GM23338 (cell line): Measurements from ENCODE around the gene VDAC1. TPM values are rescaled to one million over a fixed set of nuclear protein-coding genes. Genes with fewer than 3 reads are reported as not detected.

ENCODE experiments used
- ATAC-seq: fragments of 200-7000 bp; cut with Tn5 transposase; 3 replicates; pipeline ENCODE4 v1.9.1; 2020
- DNase-seq: peaks from one replicate; pipeline ENCODE4 v3.0.0-alpha.2; 2015; ENCODE audit warnings: low spot score
- H2AFZ ChIP-seq: fragments of 200-600 bp; sonication (generic); 2 replicates; pipeline ENCODE4 v1.8.0; 2016; ENCODE audit warnings: antibody characterized with exemption, mild to moderate bottlenecking, moderate library complexity
- H3F3A ChIP-seq: fragments of 200-600 bp; sonication (generic); replicated peaks from 2 replicates; pipeline ENCODE4 v1.8.0; 2017; ENCODE audit warnings: antibody characterized with exemption, mixed run types, low read depth
- H3K27ac ChIP-seq: fragments of 200-600 bp; sonication (generic); 2 replicates; pipeline ENCODE4 v1.6.1; 2016; ENCODE audit warnings: low read depth
- H3K27me3 ChIP-seq: fragments of 200-600 bp; sonication (generic); 2 replicates; pipeline ENCODE4 v1.8.0; 2016; ENCODE audit warnings: mild to moderate bottlenecking, mixed run types, moderate library complexity; ENCODE audit not compliant: insufficient read depth
- H3K36me3 ChIP-seq: fragments of 200-600 bp; sonication (generic); 2 replicates; pipeline ENCODE4 v1.8.0; 2016; ENCODE audit warnings: mild to moderate bottlenecking; ENCODE audit not compliant: insufficient read depth
- H3K4me1 ChIP-seq: fragments of 200-600 bp; sonication (generic); 2 replicates; pipeline ENCODE4 v1.8.0; 2016; ENCODE audit warnings: mild to moderate bottlenecking, moderate library complexity; ENCODE audit not compliant: insufficient read depth
- H3K4me2 ChIP-seq: fragments of 200-600 bp; sonication (generic); 2 replicates; pipeline ENCODE4 v1.7.1; 2017; ENCODE audit warnings: mixed run types
- H3K4me3 ChIP-seq: fragments of 200-600 bp; sonication (generic); 2 replicates; pipeline ENCODE4 v1.6.1; 2016; ENCODE audit warnings: mixed run types
- H3K79me2 ChIP-seq: fragments of 200-600 bp; sonication (generic); replicated peaks from 2 replicates; pipeline ENCODE4 v1.8.0; 2017; ENCODE audit warnings: mild to moderate bottlenecking; ENCODE audit not compliant: insufficient read depth
- H3K9me2 ChIP-seq: fragments of 200-600 bp; sonication (generic); 2 replicates; pipeline ENCODE4 v1.8.0; 2017; ENCODE audit not compliant: insufficient read depth
- H4K20me1 ChIP-seq: fragments of 200-600 bp; sonication (generic); replicated peaks from 2 replicates; pipeline ENCODE4 v1.8.0; 2017; ENCODE audit warnings: mild to moderate bottlenecking; ENCODE audit not compliant: insufficient read depth
- H3K27ac Mint-ChIP-seq: 2 replicates; pipeline ENCODE4 v1.8.0; 2020; ENCODE audit warnings: inconsistent platforms, mild to moderate bottlenecking, moderate library complexity, mixed read lengths
- H3K27me3 Mint-ChIP-seq: 3 replicates; pipeline ENCODE4 v1.8.0; 2022; ENCODE audit warnings: low read depth, mild to moderate bottlenecking, moderate library complexity, mixed read lengths, inconsistent platforms; ENCODE audit not compliant: insufficient read depth, poor library complexity
- H3K36me3 Mint-ChIP-seq: 3 replicates; pipeline ENCODE4 v1.8.0; 2021; ENCODE audit warnings: low read depth, mild to moderate bottlenecking, inconsistent platforms, moderate library complexity, mixed read lengths
- H3K4me1 Mint-ChIP-seq: 3 replicates; pipeline ENCODE4 v1.8.0; 2020; ENCODE audit warnings: mild to moderate bottlenecking, inconsistent platforms, mixed read lengths
- H3K4me3 Mint-ChIP-seq: 3 replicates; pipeline ENCODE4 v1.8.0; 2021; ENCODE audit warnings: moderate library complexity, mild to moderate bottlenecking, inconsistent platforms, mixed read lengths
- H3K9me3 Mint-ChIP-seq: 3 replicates; pipeline ENCODE4 v1.8.0; 2020; ENCODE audit warnings: moderate library complexity, mild to moderate bottlenecking, inconsistent platforms, mixed read lengths
- EZH2 ChIP-seq: fragments of 200-600 bp; sonication (generic); IDR thresholded peaks from one replicate; pipeline ENCODE4 v1.8.0; 2017; ENCODE audit warnings: antibody characterized with exemption, mild to moderate bottlenecking, low read depth; ENCODE audit not compliant: unreplicated experiment
- EZH2phosphoT487 ChIP-seq: fragments of 200-600 bp; sonication (generic); IDR thresholded peaks from one replicate; pipeline ENCODE4 v1.8.1; 2018; ENCODE audit warnings: antibody characterized with exemption; ENCODE audit not compliant: unreplicated experiment
- JUNB ChIP-seq: IDR thresholded peaks from one replicate; pipeline ENCODE4 v1.6.1; 2016; ENCODE audit warnings: antibody characterized with exemption; ENCODE audit not compliant: unreplicated experiment
- NANOG ChIP-seq: IDR thresholded peaks from 2 replicates; pipeline ENCODE4 v1.6.1; 2016; ENCODE audit warnings: antibody characterized with exemption, borderline replicate concordance
- POLR2AphosphoS5 ChIP-seq: IDR thresholded peaks from 2 replicates; pipeline ENCODE4 v1.6.1; 2016; ENCODE audit warnings: antibody characterized with exemption, low read depth
- ZNF331 ChIP-seq: fragments of 250-450 bp; sonication (Bioruptor Pico); IDR thresholded peaks from 2 replicates; pipeline ENCODE4 v1.5.0; 2020; ENCODE audit warnings: low read depth, mild to moderate bottlenecking, moderate library complexity
- polyA plus RNA-seq: library from polyadenylated mRNA; unstranded; fragments of >200 nt; fragmentation: Nextera tagmentation; extraction: Ambion mirVana; gene quantifications from 2 replicates; pipeline ENCODE4 v1.2.1, GENCODE V29; 2016
- total RNA-seq: library from RNA; depleted of rRNA; stranded (reverse); fragments of >200 nt; shearing (Covaris generic); gene quantifications from 2 replicates; pipeline ENCODE4 v1.2.3, GENCODE V29; 2014
- TF ChIP-seq, protein P1 (sequence below): fragments of 250-450 bp; sonication (Bioruptor Pico); IDR thresholded peaks from 2 replicates; pipeline ENCODE4 v1.5.0; 2020; ENCODE audit warnings: mild to moderate bottlenecking, moderate library complexity
- TF ChIP-seq, protein P2 (sequence below), 2 experiments: fragments of 200-600 bp in 1 of 2; sonication (generic) in 1 of 2; conservative IDR thresholded peaks; 2 replicates each; pipeline versions ENCODE4 v1.5.1 to v1.6.1; 2016 to 2017; ENCODE audit warnings: antibody characterized with exemption in 2 of 2, low read depth in 2 of 2, mild to moderate bottlenecking in 2 of 2, moderate library complexity in 1 of 2

The VDAC1 gene
- total and polyA plus RNA-seq, 2 experiments from 2014 or later, result 300 to 329 TPM

GRCh38 chr5:133932441-133933168 lies 72.2 kb downstream of the VDAC1 start:
- no peaks in the 10 kb centered on the region for H4K20me1 ChIP-seq
- DNase-seq, result no peak

More at GRCh38 chr5:133932441-133933168, 72.2 kb downstream of the VDAC1 start:
- no peaks in the 10 kb centered on the region for H3K79me2 ChIP-seq
- Mint-ChIP-seq H3K4me3 (no peak overlapping the region), H3K9me3 (peaks cover 11% of the 10 kb centered on the region), H3K27ac (no peak overlapping the region), H3K36me3 (peaks cover 6% of the 10 kb centered on the region; the same call in 1 of the 3 replicates), H3K27me3 (peaks cover 11% of the 10 kb centered on the region), H3K4me1 (no peaks in the 10 kb centered on the region; the same call in 2 of the 3 replicates)
- H3K4me2 ChIP-seq, result no peak overlapping the region
- no peaks in the 10 kb centered on the region for H3K4me1 ChIP-seq
- TF ChIP-seq POLR2AphosphoS5 (no peak), EZH2phosphoT487 (no peak), EZH2 (no peak), NANOG (no peak), ZNF331 (CRISPR knock-in tag) (no peak), JUNB (no peak)
- TF ChIP-seq, protein P1, sequence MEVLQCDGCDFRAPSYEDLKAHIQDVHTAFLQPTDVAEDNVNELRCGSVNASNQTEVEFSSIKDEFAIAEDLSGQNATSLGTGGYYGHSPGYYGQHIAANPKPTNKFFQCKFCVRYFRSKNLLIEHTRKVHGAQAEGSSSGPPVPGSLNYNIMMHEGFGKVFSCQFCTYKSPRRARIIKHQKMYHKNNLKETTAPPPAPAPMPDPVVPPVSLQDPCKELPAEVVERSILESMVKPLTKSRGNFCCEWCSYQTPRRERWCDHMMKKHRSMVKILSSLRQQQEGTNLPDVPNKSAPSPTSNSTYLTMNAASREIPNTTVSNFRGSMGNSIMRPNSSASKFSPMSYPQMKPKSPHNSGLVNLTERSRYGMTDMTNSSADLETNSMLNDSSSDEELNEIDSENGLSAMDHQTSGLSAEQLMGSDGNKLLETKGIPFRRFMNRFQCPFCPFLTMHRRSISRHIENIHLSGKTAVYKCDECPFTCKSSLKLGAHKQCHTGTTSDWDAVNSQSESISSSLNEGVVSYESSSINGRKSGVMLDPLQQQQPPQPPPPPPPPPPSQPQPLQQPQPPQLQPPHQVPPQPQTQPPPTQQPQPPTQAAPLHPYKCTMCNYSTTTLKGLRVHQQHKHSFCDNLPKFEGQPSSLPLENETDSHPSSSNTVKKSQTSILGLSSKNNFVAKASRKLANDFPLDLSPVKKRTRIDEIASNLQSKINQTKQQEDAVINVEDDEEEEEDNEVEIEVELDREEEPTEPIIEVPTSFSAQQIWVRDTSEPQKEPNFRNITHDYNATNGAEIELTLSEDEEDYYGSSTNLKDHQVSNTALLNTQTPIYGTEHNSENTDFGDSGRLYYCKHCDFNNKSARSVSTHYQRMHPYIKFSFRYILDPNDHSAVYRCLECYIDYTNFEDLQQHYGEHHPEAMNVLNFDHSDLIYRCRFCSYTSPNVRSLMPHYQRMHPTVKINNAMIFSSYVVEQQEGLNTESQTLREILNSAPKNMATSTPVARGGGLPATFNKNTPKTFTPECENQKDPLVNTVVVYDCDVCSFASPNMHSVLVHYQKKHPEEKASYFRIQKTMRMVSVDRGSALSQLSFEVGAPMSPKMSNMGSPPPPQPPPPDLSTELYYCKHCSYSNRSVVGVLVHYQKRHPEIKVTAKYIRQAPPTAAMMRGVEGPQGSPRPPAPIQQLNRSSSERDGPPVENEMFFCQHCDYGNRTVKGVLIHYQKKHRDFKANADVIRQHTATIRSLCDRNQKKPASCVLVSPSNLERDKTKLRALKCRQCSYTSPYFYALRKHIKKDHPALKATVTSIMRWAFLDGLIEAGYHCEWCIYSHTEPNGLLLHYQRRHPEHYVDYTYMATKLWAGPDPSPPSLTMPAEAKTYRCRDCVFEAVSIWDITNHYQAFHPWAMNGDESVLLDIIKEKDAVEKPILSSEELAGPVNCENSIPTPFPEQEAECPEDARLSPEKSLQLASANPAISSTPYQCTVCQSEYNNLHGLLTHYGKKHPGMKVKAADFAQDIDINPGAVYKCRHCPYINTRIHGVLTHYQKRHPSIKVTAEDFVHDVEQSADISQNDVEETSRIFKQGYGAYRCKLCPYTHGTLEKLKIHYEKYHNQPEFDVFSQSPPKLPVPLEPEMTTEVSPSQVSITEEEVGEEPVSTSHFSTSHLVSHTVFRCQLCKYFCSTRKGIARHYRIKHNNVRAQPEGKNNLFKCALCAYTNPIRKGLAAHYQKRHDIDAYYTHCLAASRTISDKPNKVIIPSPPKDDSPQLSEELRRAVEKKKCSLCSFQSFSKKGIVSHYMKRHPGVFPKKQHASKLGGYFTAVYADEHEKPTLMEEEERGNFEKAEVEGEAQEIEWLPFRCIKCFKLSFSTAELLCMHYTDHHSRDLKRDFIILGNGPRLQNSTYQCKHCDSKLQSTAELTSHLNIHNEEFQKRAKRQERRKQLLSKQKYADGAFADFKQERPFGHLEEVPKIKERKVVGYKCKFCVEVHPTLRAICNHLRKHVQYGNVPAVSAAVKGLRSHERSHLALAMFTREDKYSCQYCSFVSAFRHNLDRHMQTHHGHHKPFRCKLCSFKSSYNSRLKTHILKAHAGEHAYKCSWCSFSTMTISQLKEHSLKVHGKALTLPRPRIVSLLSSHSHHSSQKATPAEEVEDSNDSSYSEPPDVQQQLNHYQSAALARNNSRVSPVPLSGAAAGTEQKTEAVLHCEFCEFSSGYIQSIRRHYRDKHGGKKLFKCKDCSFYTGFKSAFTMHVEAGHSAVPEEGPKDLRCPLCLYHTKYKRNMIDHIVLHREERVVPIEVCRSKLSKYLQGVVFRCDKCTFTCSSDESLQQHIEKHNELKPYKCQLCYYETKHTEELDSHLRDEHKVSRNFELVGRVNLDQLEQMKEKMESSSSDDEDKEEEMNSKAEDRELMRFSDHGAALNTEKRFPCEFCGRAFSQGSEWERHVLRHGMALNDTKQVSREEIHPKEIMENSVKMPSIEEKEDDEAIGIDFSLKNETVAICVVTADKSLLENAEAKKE (CRISPR knock-in tag), result no peak
- TF ChIP-seq, protein P2, sequence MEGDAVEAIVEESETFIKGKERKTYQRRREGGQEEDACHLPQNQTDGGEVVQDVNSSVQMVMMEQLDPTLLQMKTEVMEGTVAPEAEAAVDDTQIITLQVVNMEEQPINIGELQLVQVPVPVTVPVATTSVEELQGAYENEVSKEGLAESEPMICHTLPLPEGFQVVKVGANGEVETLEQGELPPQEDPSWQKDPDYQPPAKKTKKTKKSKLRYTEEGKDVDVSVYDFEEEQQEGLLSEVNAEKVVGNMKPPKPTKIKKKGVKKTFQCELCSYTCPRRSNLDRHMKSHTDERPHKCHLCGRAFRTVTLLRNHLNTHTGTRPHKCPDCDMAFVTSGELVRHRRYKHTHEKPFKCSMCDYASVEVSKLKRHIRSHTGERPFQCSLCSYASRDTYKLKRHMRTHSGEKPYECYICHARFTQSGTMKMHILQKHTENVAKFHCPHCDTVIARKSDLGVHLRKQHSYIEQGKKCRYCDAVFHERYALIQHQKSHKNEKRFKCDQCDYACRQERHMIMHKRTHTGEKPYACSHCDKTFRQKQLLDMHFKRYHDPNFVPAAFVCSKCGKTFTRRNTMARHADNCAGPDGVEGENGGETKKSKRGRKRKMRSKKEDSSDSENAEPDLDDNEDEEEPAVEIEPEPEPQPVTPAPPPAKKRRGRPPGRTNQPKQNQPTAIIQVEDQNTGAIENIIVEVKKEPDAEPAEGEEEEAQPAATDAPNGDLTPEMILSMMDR (conservative IDR thresholded peaks at IDR 0.05; ENCODE audit: low read depth in 2 of 2), result no peak
- H3K4me3 ChIP-seq, result no peak overlapping the region
- H3K36me3 ChIP-seq, result no peaks in the 10 kb centered on the region
- no peaks in the 10 kb centered on the region for H3K27me3 ChIP-seq
- H3K27ac ChIP-seq, result no peak overlapping the region
- no peak for ATAC-seq
- no peaks in the 10 kb centered on the region for H3K9me2 ChIP-seq
- H3F3A ChIP-seq, result no peaks in the 10 kb centered on the region
- no peak overlapping the region for H2AFZ ChIP-seq
